OCI-LY3 (cell line): ENCODE results near the gene GIMAP6.

Experiments
- EZH2phosphoT487 ChIP-seq: fragments of 200-600 bp; shearing (Covaris generic); IDR thresholded peaks from 2 replicates; pipeline ENCODE4 v1.6.1; 2018; ENCODE audit warnings: antibody characterized with exemption, mixed run types, low read depth
- TF ChIP-seq, protein P1 (sequence below): fragments of 200-600, 300-600 bp; sonication (generic); IDR thresholded peaks from 2 replicates; pipeline ENCODE4 v1.5.1; 2014; ENCODE audit warnings: antibody characterized with exemption, low read length, low read depth

DNA sequence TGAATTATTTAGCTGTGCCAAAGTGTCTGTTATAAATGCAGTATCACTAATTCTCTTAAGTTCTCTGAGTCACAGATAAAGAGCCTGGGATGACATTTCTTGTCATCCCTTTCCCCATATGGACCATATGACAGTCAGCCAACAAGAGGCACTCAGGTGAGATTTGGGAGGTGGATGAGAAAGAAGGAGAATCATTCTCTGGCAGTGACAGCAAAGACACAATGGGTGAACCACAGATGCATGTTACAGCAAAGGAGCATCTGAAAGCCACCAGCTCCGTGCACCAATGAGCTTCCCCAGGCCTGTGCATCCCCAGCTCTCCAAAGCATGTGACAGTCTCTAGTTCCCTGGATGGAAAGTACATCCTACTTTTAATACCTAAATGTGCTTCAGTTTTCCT, 10.8 kb downstream of the GIMAP6 start:
- TF ChIP-seq, protein P1, sequence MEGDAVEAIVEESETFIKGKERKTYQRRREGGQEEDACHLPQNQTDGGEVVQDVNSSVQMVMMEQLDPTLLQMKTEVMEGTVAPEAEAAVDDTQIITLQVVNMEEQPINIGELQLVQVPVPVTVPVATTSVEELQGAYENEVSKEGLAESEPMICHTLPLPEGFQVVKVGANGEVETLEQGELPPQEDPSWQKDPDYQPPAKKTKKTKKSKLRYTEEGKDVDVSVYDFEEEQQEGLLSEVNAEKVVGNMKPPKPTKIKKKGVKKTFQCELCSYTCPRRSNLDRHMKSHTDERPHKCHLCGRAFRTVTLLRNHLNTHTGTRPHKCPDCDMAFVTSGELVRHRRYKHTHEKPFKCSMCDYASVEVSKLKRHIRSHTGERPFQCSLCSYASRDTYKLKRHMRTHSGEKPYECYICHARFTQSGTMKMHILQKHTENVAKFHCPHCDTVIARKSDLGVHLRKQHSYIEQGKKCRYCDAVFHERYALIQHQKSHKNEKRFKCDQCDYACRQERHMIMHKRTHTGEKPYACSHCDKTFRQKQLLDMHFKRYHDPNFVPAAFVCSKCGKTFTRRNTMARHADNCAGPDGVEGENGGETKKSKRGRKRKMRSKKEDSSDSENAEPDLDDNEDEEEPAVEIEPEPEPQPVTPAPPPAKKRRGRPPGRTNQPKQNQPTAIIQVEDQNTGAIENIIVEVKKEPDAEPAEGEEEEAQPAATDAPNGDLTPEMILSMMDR: no peak
- no peak for TF ChIP-seq EZH2phosphoT487
